Glutamatergic neuron (in vitro differentiated cells): ENCODE measurements around the gene KCNJ13. TPM values are rescaled to one million over a fixed set of nuclear protein-coding genes. Genes with fewer than 3 reads are reported as not detected.

ENCODE experiments used
- DNase-seq: peaks from one replicate; pipeline ENCODE4 v3.0.0; 2022
- H3K27ac Mint-ChIP-seq: one replicate; pipeline ENCODE4 v1.8.0; 2020; ENCODE audit warnings: mild to moderate bottlenecking, mixed read lengths, inconsistent platforms; ENCODE audit not compliant: unreplicated experiment
- H3K27me3 Mint-ChIP-seq: one replicate; pipeline ENCODE4 v1.8.0; 2020; ENCODE audit warnings: mild to moderate bottlenecking, moderate library complexity, mixed read lengths, inconsistent platforms; ENCODE audit not compliant: unreplicated experiment
- H3K36me3 Mint-ChIP-seq: one replicate; pipeline ENCODE4 v1.8.0; 2020; ENCODE audit warnings: mild to moderate bottlenecking, mixed read lengths, inconsistent platforms; ENCODE audit not compliant: unreplicated experiment
- H3K4me1 Mint-ChIP-seq: one replicate; pipeline ENCODE4 v1.8.0; 2020; ENCODE audit warnings: mild to moderate bottlenecking, low read depth, mixed read lengths, inconsistent platforms; ENCODE audit not compliant: unreplicated experiment
- H3K4me3 Mint-ChIP-seq: one replicate; pipeline ENCODE4 v1.8.0; 2020; ENCODE audit warnings: mild to moderate bottlenecking, mixed read lengths, inconsistent platforms; ENCODE audit not compliant: unreplicated experiment
- H3K9me3 Mint-ChIP-seq: one replicate; pipeline ENCODE4 v1.8.0; 2020; ENCODE audit warnings: mild to moderate bottlenecking, moderate library complexity, mixed read lengths, inconsistent platforms; ENCODE audit not compliant: unreplicated experiment
- total RNA-seq: library from RNA; stranded (reverse); fragmentation: NEBNext Ultra II Directional; extraction: Animal tissue kit (Norgen Biotek cat#: 25700); gene quantifications from one replicate; pipeline ENCODE4 v1.2.1, GENCODE V29; 2021; ENCODE audit not compliant: unreplicated experiment
- TF ChIP-seq, protein P1 (sequence below): fragments of 200-600 bp; sonication (generic); IDR thresholded peaks from one replicate; pipeline ENCODE4 v1.5.0; 2021; ENCODE audit not compliant: partially characterized antibody, unreplicated experiment

The KCNJ13 gene
- total RNA-seq, 1 donor from 2014 or later, result not detected

GRCh38 chr2:232773815-232774214, 2.5 kb downstream of the KCNJ13 start:
- TF ChIP-seq, protein P1, sequence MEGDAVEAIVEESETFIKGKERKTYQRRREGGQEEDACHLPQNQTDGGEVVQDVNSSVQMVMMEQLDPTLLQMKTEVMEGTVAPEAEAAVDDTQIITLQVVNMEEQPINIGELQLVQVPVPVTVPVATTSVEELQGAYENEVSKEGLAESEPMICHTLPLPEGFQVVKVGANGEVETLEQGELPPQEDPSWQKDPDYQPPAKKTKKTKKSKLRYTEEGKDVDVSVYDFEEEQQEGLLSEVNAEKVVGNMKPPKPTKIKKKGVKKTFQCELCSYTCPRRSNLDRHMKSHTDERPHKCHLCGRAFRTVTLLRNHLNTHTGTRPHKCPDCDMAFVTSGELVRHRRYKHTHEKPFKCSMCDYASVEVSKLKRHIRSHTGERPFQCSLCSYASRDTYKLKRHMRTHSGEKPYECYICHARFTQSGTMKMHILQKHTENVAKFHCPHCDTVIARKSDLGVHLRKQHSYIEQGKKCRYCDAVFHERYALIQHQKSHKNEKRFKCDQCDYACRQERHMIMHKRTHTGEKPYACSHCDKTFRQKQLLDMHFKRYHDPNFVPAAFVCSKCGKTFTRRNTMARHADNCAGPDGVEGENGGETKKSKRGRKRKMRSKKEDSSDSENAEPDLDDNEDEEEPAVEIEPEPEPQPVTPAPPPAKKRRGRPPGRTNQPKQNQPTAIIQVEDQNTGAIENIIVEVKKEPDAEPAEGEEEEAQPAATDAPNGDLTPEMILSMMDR, result no peak
- Mint-ChIP-seq H3K27ac (no peak overlapping the region), H3K27me3 (no peaks in the 10 kb centered on the region), H3K4me1 (no peaks in the 10 kb centered on the region), H3K4me3 (no peak overlapping the region), H3K9me3 (no peaks in the 10 kb centered on the region), H3K36me3 (no peaks in the 10 kb centered on the region)
- DNase-seq, result no peak

DNA sequence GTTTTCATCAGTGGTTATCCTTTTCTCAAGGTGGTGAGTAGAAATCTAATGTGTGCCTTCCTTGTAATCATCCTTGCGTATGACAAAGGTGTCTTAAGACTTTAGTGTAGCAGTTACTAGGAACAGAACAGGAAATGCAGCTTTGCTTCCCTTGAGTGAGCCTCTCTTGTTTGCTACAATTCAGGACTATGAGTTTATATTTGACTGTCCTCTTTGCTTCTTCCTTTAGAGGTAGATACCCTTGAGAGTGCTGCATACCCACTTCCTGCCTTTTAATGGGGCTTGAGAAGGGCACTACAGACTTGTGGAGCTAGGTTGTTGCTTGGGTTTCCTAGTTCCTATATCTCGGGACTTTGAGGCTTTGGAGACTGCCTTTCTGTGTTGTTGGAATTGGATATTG, 3.8 kb downstream of the KCNJ13 start:
- no peak for DNase-seq
- Mint-ChIP-seq H3K36me3 (no peaks in the 10 kb centered on the region), H3K4me1 (no peaks in the 10 kb centered on the region), H3K9me3 (peaks cover 3% of the 10 kb centered on the region), H3K27ac (no peak overlapping the region), H3K27me3 (no peaks in the 10 kb centered on the region), H3K4me3 (no peak overlapping the region)
- TF ChIP-seq, protein P1, result no peak

- H3K27ac Mint-ChIP-seq, result no peak overlapping the region
- H3K4me3 Mint-ChIP-seq, result no peak overlapping the region
- H3K36me3 Mint-ChIP-seq, result no peaks in the 10 kb centered on the region
- H3K9me3 Mint-ChIP-seq, result peaks cover 3% of the 10 kb centered on the region
- H3K27me3 Mint-ChIP-seq, result no peaks in the 10 kb centered on the region
- TF ChIP-seq, protein P1, result no peak
- no peaks in the 10 kb centered on the region for H3K4me1 Mint-ChIP-seq
- DNase-seq, result no peak
These were observed 4.5 kb downstream of the KCNJ13 start for GRCh38 chr2:232771870-232772269.

DNA sequence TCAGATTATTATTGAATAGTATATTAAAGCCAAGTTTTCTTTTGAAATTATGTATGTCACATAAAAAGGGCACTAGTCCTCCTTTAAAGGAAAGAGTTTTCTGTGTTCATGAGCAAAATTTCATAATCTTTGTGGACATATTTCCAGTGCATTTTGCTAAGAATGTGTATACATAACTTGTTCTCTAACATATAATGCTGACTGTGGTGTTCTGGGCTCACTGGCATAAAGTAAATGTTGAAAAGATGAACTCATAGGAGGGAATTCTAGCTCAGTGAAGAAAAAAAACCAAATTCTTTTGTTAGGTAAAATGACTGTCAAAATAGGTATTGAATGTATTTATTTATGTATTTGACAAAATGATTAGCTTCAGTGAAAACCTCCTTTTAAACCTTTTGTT, 6.2 kb downstream of the KCNJ13 start:
- H3K4me1 Mint-ChIP-seq, result no peaks in the 10 kb centered on the region
- no peaks in the 10 kb centered on the region for H3K27me3 Mint-ChIP-seq
- H3K27ac Mint-ChIP-seq, result no peak overlapping the region
- H3K4me3 Mint-ChIP-seq, result no peak overlapping the region
- TF ChIP-seq, protein P1, result no peak
- no peak for DNase-seq
- H3K36me3 Mint-ChIP-seq, result no peaks in the 10 kb centered on the region
- peaks cover 3% of the 10 kb centered on the region for H3K9me3 Mint-ChIP-seq

DNA sequence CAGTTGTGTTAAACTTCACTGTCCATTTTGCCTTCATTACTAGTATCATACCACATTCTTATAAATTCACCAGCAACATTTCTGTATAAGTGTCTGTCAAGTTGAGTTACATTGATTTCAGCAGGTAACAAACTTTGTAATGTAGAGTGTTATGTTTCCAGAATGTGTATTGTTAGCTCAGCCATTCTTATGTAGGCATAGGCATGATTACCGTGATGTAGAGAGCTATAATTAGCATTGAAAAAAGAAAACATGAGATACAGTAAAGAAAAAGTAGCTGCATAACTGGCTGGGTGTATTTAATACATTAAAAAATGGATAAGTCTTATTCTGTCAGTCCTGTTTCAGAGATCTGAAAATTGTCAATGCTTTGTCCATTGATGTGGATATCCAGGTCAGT, 8.5 kb downstream of the KCNJ13 start:
- no peaks in the 10 kb centered on the region for H3K27me3 Mint-ChIP-seq
- H3K9me3 Mint-ChIP-seq, result peaks cover 3% of the 10 kb centered on the region
- H3K27ac Mint-ChIP-seq, result no peak overlapping the region
- H3K4me1 Mint-ChIP-seq, result no peaks in the 10 kb centered on the region
- TF ChIP-seq, protein P1, result no peak
- no peaks in the 10 kb centered on the region for H3K36me3 Mint-ChIP-seq
- no peak overlapping the region for H3K4me3 Mint-ChIP-seq
- no peak for DNase-seq
